Measurements from ENCODE around the gene CFAP251. TPM values are rescaled to one million over a fixed set of nuclear protein-coding genes. Genes with fewer than 3 reads are reported as not detected.
"Not testable (repeated sequence)": the region's sequence is repeated elsewhere in the genome, so short reads cannot be mapped to it uniquely, and the experiment has no call there.

CFAP251 gene
- polyA plus RNA-seq, 4 donors, result 8.9 to 16.8 (median 12.8) TPM

- DNase-seq (ENCODE audit: low read depth in 4 of 4, low spot score in 2 of 4), result no peak
Measured at GRCh38 chr12:122022393-122023338, 104.3 kb downstream of the CFAP251 start.

GRCh38 chr12:122023339-122024131 lies 105.1 kb downstream of the CFAP251 start:
- DNase-seq (ENCODE audit: low read depth in 4 of 4, low spot score in 2 of 4), result peak in 1 of 4 donors; percentile 49

- DNase-seq (ENCODE audit: low read depth in 4 of 4, low spot score in 2 of 4), result no peak
Measured at GRCh38 chr12:122024132-122024785, 105.9 kb downstream of the CFAP251 start.

- DNase-seq (ENCODE audit: low read depth in 4 of 4, low spot score in 2 of 4), result no peak
Measured at GRCh38 chr12:122026706-122027333, 108.4 kb downstream of the CFAP251 start.

- no peak for DNase-seq (ENCODE audit: low read depth in 4 of 4, low spot score in 2 of 4)
Measured at GRCh38 chr12:122028165-122028904, 109.9 kb downstream of the CFAP251 start.

- DNase-seq (ENCODE audit: low read depth in 4 of 4, low spot score in 2 of 4), result no peak
Measured at GRCh38 chr12:122028905-122029560, 110.6 kb downstream of the CFAP251 start.

GRCh38 chr12:122029620-122030423 lies 111.4 kb downstream of the CFAP251 start:
- no peak for DNase-seq (ENCODE audit: low read depth in 4 of 4, low spot score in 2 of 4)

GRCh38 chr12:122030424-122031035 lies 112.1 kb downstream of the CFAP251 start:
- no peak for DNase-seq (ENCODE audit: low read depth in 4 of 4, low spot score in 2 of 4)

- no peak for DNase-seq (ENCODE audit: low read depth in 4 of 4, low spot score in 2 of 4)
Measured at GRCh38 chr12:122031342-122032216, 113.2 kb downstream of the CFAP251 start.

GRCh38 chr12:122032580-122032979 lies 114.2 kb downstream of the CFAP251 start:
- no peak for DNase-seq (ENCODE audit: low read depth in 4 of 4, low spot score in 2 of 4)

GRCh38 chr12:122035292-122035691 lies 116.9 kb downstream of the CFAP251 start:
- no peak for DNase-seq (ENCODE audit: low read depth in 4 of 4, low spot score in 2 of 4)

- DNase-seq (ENCODE audit: low read depth in 4 of 4, low spot score in 2 of 4), result no peak
Measured at GRCh38 chr12:122036153-122036552, 117.8 kb downstream of the CFAP251 start.

GRCh38 chr12:122040579-122041386 lies 122.4 kb downstream of the CFAP251 start:
- no peak for DNase-seq (ENCODE audit: low read depth in 4 of 4, low spot score in 2 of 4)

- DNase-seq (ENCODE audit: low read depth in 4 of 4, low spot score in 2 of 4), result not testable (repeated sequence)
Measured at GRCh38 chr12:122041458-122041857, 123.1 kb downstream of the CFAP251 start.

- no peak for DNase-seq (ENCODE audit: low read depth in 4 of 4, low spot score in 2 of 4)
Measured at GRCh38 chr12:122042910-122043309, 124.5 kb downstream of the CFAP251 start.

- DNase-seq (ENCODE audit: low read depth in 4 of 4, low spot score in 2 of 4), result no peak
Measured at GRCh38 chr12:122043476-122043875, 125.1 kb downstream of the CFAP251 start.

All from left renal cortex interstitium (tissue), 4 donors.